ENCODE results near the gene SESTD1. TPM values are rescaled to one million over a fixed set of nuclear protein-coding genes. Genes with fewer than 3 reads are reported as not detected.

The SESTD1 gene
- total and polyA plus RNA-seq, 2 of the 13 experiments (the other 11 are each of a cell fraction or from before 2014, with no cell fraction given) = 74.4 to 101 TPM

DNA sequence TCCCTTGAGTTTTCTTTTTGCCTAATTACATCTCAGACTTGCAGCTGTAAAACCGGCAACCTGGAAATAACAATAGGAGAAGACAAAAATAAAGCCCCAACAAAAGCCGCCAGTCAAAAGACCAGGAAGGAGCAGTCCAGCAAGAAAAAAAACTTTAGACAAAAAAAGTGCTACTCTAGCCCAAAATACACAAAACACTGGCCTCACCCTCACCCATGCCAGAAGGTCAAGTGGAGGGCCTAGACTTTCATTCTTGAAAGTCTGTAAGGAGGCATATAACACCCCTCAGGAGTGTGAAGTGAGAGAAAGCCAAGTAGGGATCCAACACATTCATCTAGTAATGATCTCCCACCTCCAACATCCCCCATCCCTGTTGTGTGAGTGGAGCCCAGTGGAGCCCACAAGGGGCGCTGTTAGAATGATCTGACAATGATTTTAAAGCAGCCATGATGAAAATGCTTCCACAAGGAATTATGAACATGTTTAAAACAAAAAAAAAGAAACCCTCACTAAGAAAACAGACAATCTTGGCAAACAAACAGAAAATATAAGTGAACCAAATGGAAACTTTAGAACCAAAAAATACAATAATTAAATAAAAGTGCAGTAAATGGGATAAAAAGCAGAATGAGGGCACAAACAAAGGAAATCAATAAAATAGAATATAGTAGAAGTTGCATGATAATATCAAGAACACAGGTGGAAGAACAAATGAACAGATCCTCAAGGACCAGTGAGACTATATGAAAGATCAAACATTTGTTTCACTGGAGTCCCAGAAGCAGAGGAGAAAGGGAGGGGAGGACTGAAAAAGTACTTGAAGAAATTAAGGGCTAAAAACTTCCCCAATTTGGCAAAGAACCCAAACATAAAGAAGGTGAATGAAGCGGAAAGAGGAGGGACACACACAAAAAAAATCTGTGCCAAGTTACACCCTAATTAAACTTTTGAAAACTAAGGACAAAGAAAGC lies 23.9 kb downstream of the SESTD1 start:
- H3K27me3 ChIP-seq (ENCODE audit: control insufficient read depth in 1 of 2, insufficient read depth in 2 of 2, low read length in 2 of 2) = no peaks in the 10 kb centered on the region
- ATAC-seq (peak; percentile 64), FAIRE-seq (no peak), DNase-seq (ENCODE audit: low spot score) (peak; percentile 31)
- ChIA-PET POLR2A (interaction anchor here (1.9 to 2.2 kb wide), 2 partner anchors 23 to 31 kb away, joined by 21 to 24 read pairs; partner anchors contain the start of gene SESTD1), CTCF (ENCODE audit: low intra/inter-chr PET ratio, low total read pairs) (no interaction called here)
- no peaks in the 10 kb centered on the region for H3K36me3 ChIP-seq (replicated peaks in 1 of 2; ENCODE audit: control insufficient read depth in 1 of 2, insufficient read depth in 2 of 2, low read length in 2 of 2)
- H3K4me1 ChIP-seq (ENCODE audit: insufficient read depth, low read length) = peaks cover 83% of the 10 kb centered on the region
- H3K27ac ChIP-seq (ENCODE audit: extremely low read length, insufficient read depth, low read length) = peak overlapping the region; percentile 55
- 91% methylated on average over 4 of the region's 4 CpGs for WGBS (ENCODE audit: low lambda C conversion rate)
- H3K79me2 ChIP-seq (ENCODE audit: insufficient read depth, low read length) = peaks cover 96% of the 10 kb centered on the region
- H3K9me3 ChIP-seq (ENCODE audit: low read length) = no peaks in the 10 kb centered on the region
- intact Hi-C loops (cut with micrococcal nuclease; ENCODE audit: unreplicated experiment) (loop anchor here (1.0 kb wide), 1 partner anchor 12 kb away; no protein-coding TSS in a partner anchor), in situ Hi-C loops (cut with HindIII; ENCODE audit: extremely low pct_ligation_motif_present, low pct_unique_long_range_greater_than_20kb) (no loop called here)
- H4K20me1 ChIP-seq (ENCODE audit: insufficient read depth, low read length) = peaks cover 5% of the 10 kb centered on the region; the same call in 1 of the 2 replicates
- H3K9ac ChIP-seq (ENCODE audit: insufficient read depth, low read depth, low read length) = peak overlapping the region; percentile 36; the same call in 1 of the 2 replicates
- H2AFZ ChIP-seq (ENCODE audit: low read length) = no peak overlapping the region
- no peak overlapping the region for H3K4me3 ChIP-seq (replicated peaks in 1 of 3; ENCODE audit: insufficient read depth in 1 of 3, low read depth in 2 of 3, low read length in 3 of 3)
- H3K4me2 ChIP-seq (ENCODE audit: low read depth, low read length) = peak overlapping the region; percentile 60
- no TSS peak for BruUV-seq (replicated peaks)
- TF ChIP-seq, protein P1, sequence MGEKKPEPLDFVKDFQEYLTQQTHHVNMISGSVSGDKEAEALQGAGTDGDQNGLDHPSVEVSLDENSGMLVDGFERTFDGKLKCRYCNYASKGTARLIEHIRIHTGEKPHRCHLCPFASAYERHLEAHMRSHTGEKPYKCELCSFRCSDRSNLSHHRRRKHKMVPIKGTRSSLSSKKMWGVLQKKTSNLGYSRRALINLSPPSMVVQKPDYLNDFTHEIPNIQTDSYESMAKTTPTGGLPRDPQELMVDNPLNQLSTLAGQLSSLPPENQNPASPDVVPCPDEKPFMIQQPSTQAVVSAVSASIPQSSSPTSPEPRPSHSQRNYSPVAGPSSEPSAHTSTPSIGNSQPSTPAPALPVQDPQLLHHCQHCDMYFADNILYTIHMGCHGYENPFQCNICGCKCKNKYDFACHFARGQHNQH (CRISPR knock-in tag; IDR thresholded peaks at IDR 0.05) = 0 out of 2 replicates have a peak, but pooled peaks have one; percentile 20
- TF ChIP-seq GABPA (IDR thresholded peaks at IDR 0.05; ENCODE audit: low read depth, low read length) = no peak
- 0 out of 2 replicates have a peak, but pooled peaks have one; percentile 14 for TF ChIP-seq GABPA (CRISPR knock-in tag; IDR thresholded peaks at IDR 0.05; ENCODE audit: low read depth)
- TF ChIP-seq ZNF709 (CRISPR knock-in tag; IDR thresholded peaks at IDR 0.05) = peak; percentile 91; the same call in 1 of the 2 replicates
- TF ChIP-seq, protein P2, sequence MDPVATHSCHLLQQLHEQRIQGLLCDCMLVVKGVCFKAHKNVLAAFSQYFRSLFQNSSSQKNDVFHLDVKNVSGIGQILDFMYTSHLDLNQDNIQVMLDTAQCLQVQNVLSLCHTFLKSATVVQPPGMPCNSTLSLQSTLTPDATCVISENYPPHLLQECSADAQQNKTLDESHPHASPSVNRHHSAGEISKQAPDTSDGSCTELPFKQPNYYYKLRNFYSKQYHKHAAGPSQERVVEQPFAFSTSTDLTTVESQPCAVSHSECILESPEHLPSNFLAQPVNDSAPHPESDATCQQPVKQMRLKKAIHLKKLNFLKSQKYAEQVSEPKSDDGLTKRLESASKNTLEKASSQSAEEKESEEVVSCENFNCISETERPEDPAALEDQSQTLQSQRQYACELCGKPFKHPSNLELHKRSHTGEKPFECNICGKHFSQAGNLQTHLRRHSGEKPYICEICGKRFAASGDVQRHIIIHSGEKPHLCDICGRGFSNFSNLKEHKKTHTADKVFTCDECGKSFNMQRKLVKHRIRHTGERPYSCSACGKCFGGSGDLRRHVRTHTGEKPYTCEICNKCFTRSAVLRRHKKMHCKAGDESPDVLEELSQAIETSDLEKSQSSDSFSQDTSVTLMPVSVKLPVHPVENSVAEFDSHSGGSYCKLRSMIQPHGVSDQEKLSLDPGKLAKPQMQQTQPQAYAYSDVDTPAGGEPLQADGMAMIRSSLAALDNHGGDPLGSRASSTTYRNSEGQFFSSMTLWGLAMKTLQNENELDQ (CRISPR knock-in tag; IDR thresholded peaks at IDR 0.05; ENCODE audit: borderline replicate concordance) = no peak
- no peak for TF ChIP-seq NR2F2 (IDR thresholded peaks at IDR 0.05; ENCODE audit: borderline replicate concordance, low read depth)
- no peak for TF ChIP-seq HNRNPLL (IDR thresholded peaks at IDR 0.05; ENCODE audit: low read depth, low read length, poor library complexity, severe bottlenecking)
- no peak for TF ChIP-seq HNF4G (IDR thresholded peaks at IDR 0.05; ENCODE audit: borderline replicate concordance, low read depth, low read length)
- no peak for TF ChIP-seq HNF4G (CRISPR knock-in tag; IDR thresholded peaks at IDR 0.05; ENCODE audit: borderline replicate concordance, low read depth)
- no peak for TF ChIP-seq THYN1 (CRISPR knock-in tag; IDR thresholded peaks at IDR 0.05; ENCODE audit: borderline replicate concordance, low read depth)
- TF ChIP-seq, protein P3, sequence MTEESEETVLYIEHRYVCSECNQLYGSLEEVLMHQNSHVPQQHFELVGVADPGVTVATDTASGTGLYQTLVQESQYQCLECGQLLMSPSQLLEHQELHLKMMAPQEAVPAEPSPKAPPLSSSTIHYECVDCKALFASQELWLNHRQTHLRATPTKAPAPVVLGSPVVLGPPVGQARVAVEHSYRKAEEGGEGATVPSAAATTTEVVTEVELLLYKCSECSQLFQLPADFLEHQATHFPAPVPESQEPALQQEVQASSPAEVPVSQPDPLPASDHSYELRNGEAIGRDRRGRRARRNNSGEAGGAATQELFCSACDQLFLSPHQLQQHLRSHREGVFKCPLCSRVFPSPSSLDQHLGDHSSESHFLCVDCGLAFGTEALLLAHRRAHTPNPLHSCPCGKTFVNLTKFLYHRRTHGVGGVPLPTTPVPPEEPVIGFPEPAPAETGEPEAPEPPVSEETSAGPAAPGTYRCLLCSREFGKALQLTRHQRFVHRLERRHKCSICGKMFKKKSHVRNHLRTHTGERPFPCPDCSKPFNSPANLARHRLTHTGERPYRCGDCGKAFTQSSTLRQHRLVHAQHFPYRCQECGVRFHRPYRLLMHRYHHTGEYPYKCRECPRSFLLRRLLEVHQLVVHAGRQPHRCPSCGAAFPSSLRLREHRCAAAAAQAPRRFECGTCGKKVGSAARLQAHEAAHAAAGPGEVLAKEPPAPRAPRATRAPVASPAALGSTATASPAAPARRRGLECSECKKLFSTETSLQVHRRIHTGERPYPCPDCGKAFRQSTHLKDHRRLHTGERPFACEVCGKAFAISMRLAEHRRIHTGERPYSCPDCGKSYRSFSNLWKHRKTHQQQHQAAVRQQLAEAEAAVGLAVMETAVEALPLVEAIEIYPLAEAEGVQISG (CRISPR knock-in tag; IDR thresholded peaks at IDR 0.05) = peak; percentile 43; the same call in 1 of the 2 replicates
- TF ChIP-seq ZZZ3 (CRISPR knock-in tag; IDR thresholded peaks at IDR 0.05; ENCODE audit: borderline replicate concordance) = no peak
- TF ChIP-seq STAG1 (CRISPR knock-in tag; IDR thresholded peaks at IDR 0.05) = peak; percentile 31
- TF ChIP-seq ZMYM4 (CRISPR knock-in tag; IDR thresholded peaks at IDR 0.05) = peak; percentile 62; the same call in 1 of the 2 replicates
- TF ChIP-seq ZNF253 (CRISPR knock-in tag; IDR thresholded peaks at IDR 0.05; ENCODE audit: borderline replicate concordance) = no peak
- TF ChIP-seq PCBP1 (IDR thresholded peaks at IDR 0.05; ENCODE audit: borderline replicate concordance, low read depth, low read length) = no peak
- TF ChIP-seq RARA (CRISPR knock-in tag; IDR thresholded peaks at IDR 0.05) = peak; percentile 13; the same call in 1 of the 2 replicates

All from HepG2 (cell line).